Thyroid gland (tissue), 4 donors: ENCODE results near the gene TAF1A.

ENCODE experiments used
- POLR2A ChIP-seq, 2 donors: fragments of 450-650 bp; IDR thresholded peaks; one replicate each; pipeline ENCODE4 v1.6.1; 2017; ENCODE audit warnings: antibody characterized with exemption in 2 of 2, mild to moderate bottlenecking in 2 of 2, moderate library complexity in 1 of 2
- TF ChIP-seq, protein P1 (sequence below), 6 experiments: fragments of 200-600 bp in 3 of 6; fragments of 450-650 bp in 3 of 6; sonication (generic) in 3 of 6; IDR thresholded peaks; one replicate each; pipeline ENCODE4 v1.5.1; 2016 to 2019; ENCODE audit warnings: antibody characterized with exemption in 6 of 6, mild to moderate bottlenecking in 2 of 6, inconsistent platforms in 1 of 6, moderate library complexity in 1 of 6

DNA sequence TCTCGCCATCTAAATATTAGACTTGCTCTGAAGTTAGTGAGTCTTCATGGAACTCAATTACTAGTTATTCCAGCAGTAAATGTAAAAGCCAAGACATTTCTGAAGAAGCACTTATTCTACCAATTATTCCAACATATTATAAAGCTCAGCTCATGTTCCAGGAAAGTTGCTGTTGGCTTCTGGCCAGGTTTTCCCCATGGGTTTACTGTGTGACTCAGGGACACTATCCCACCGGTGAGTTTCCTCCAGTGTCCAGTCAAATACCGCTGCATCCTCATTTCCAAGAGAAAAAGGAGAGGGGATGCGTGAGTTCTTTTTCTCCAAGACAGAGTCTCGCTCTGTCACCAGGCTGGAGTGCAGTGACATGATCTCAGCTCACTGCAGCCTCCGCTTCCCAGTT is 32.6 kb downstream of the TAF1A start:
- TF ChIP-seq, protein P1, sequence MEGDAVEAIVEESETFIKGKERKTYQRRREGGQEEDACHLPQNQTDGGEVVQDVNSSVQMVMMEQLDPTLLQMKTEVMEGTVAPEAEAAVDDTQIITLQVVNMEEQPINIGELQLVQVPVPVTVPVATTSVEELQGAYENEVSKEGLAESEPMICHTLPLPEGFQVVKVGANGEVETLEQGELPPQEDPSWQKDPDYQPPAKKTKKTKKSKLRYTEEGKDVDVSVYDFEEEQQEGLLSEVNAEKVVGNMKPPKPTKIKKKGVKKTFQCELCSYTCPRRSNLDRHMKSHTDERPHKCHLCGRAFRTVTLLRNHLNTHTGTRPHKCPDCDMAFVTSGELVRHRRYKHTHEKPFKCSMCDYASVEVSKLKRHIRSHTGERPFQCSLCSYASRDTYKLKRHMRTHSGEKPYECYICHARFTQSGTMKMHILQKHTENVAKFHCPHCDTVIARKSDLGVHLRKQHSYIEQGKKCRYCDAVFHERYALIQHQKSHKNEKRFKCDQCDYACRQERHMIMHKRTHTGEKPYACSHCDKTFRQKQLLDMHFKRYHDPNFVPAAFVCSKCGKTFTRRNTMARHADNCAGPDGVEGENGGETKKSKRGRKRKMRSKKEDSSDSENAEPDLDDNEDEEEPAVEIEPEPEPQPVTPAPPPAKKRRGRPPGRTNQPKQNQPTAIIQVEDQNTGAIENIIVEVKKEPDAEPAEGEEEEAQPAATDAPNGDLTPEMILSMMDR (IDR thresholded peaks at IDR 0.05), result no peak
- no peak for TF ChIP-seq POLR2A (IDR thresholded peaks at IDR 0.05)
